Activated gamma-delta T cell treated with anti-CD3 and anti-CD28 coated beads, Interleukin-2, amount 50 U/mL, for 16 hours (primary cell): Measurements from ENCODE around the gene PKD1L1.

Experiments used
- DNase-seq: peaks from one replicate; pipeline ENCODE4 v3.0.0-alpha.2; 2020; ENCODE audit warnings: low read depth

PKD1L1 gene

GRCh38 chr7:47875406-47875805 is 72.9 kb downstream of the PKD1L1 start:
- no peak for DNase-seq

- no peak for DNase-seq
Measured at GRCh38 chr7:47873762-47874161, 74.5 kb downstream of the PKD1L1 start.

- no peak for DNase-seq
Measured at GRCh38 chr7:47867286-47867685, 81.0 kb downstream of the PKD1L1 start.

- no peak for DNase-seq
Measured at GRCh38 chr7:47866120-47866519, 82.1 kb downstream of the PKD1L1 start.

- no peak for DNase-seq
Measured at GRCh38 chr7:47852330-47853245, 95.7 kb downstream of the PKD1L1 start.

GRCh38 chr7:47847207-47847606 is 101.1 kb downstream of the PKD1L1 start:
- no peak for DNase-seq

- no peak for DNase-seq
Measured at GRCh38 chr7:47846138-47846836, 102.0 kb downstream of the PKD1L1 start.

GRCh38 chr7:47844311-47844710 is 104.0 kb downstream of the PKD1L1 start:
- no peak for DNase-seq

- DNase-seq: no peak
Measured at GRCh38 chr7:47843291-47843690, 105.0 kb downstream of the PKD1L1 start.

GRCh38 chr7:47839381-47839780 is 108.9 kb downstream of the PKD1L1 start:
- DNase-seq: no peak

- no peak for DNase-seq
Measured at GRCh38 chr7:47837826-47838225, 110.4 kb downstream of the PKD1L1 start.

- no peak for DNase-seq
Measured at GRCh38 chr7:47836503-47837202, 111.6 kb downstream of the PKD1L1 start.

- no peak for DNase-seq
Measured at GRCh38 chr7:47836080-47836479, 112.2 kb downstream of the PKD1L1 start.

- DNase-seq: no peak
Measured at GRCh38 chr7:47833211-47833610, 115.1 kb downstream of the PKD1L1 start.

- DNase-seq: no peak
Measured at GRCh38 chr7:47832105-47832715, 116.1 kb downstream of the PKD1L1 start.

GRCh38 chr7:47830015-47830414 is 118.3 kb downstream of the PKD1L1 start:
- no peak for DNase-seq

GRCh38 chr7:47827871-47828270 is 120.4 kb downstream of the PKD1L1 start:
- DNase-seq: no peak

GRCh38 chr7:47827351-47827756 is 120.9 kb downstream of the PKD1L1 start:
- DNase-seq: no peak

GRCh38 chr7:47826754-47827153 is 121.5 kb downstream of the PKD1L1 start:
- no peak for DNase-seq

GRCh38 chr7:47819607-47819920 is 128.7 kb downstream of the PKD1L1 start:
- DNase-seq: no peak

GRCh38 chr7:47818796-47819606 is 129.3 kb downstream of the PKD1L1 start:
- DNase-seq: no peak

- DNase-seq: no peak
Measured at GRCh38 chr7:47817917-47818316, 130.3 kb downstream of the PKD1L1 start.
